GM23338 (cell line): ENCODE data around the gene PRDM11. TPM values are rescaled to one million over a fixed set of nuclear protein-coding genes. Genes with fewer than 3 reads are reported as not detected.

Experiments used
- ATAC-seq: fragments of 200-7000 bp; cut with Tn5 transposase; 3 replicates; pipeline ENCODE4 v1.9.1; 2020
- DNase-seq: peaks from one replicate; pipeline ENCODE4 v3.0.0-alpha.2; 2015; ENCODE audit warnings: low spot score
- H2AFZ ChIP-seq: fragments of 200-600 bp; sonication (generic); 2 replicates; pipeline ENCODE4 v1.8.0; 2016; ENCODE audit warnings: antibody characterized with exemption, mild to moderate bottlenecking, moderate library complexity
- H3F3A ChIP-seq: fragments of 200-600 bp; sonication (generic); replicated peaks from 2 replicates; pipeline ENCODE4 v1.8.0; 2017; ENCODE audit warnings: antibody characterized with exemption, mixed run types, low read depth
- H3K27ac ChIP-seq: fragments of 200-600 bp; sonication (generic); 2 replicates; pipeline ENCODE4 v1.6.1; 2016; ENCODE audit warnings: low read depth
- H3K27me3 ChIP-seq: fragments of 200-600 bp; sonication (generic); 2 replicates; pipeline ENCODE4 v1.8.0; 2016; ENCODE audit warnings: mild to moderate bottlenecking, mixed run types, moderate library complexity; ENCODE audit not compliant: insufficient read depth
- H3K36me3 ChIP-seq: fragments of 200-600 bp; sonication (generic); 2 replicates; pipeline ENCODE4 v1.8.0; 2016; ENCODE audit warnings: mild to moderate bottlenecking; ENCODE audit not compliant: insufficient read depth
- H3K4me1 ChIP-seq: fragments of 200-600 bp; sonication (generic); 2 replicates; pipeline ENCODE4 v1.8.0; 2016; ENCODE audit warnings: mild to moderate bottlenecking, moderate library complexity; ENCODE audit not compliant: insufficient read depth
- H3K4me2 ChIP-seq: fragments of 200-600 bp; sonication (generic); 2 replicates; pipeline ENCODE4 v1.7.1; 2017; ENCODE audit warnings: mixed run types
- H3K4me3 ChIP-seq: fragments of 200-600 bp; sonication (generic); 2 replicates; pipeline ENCODE4 v1.6.1; 2016; ENCODE audit warnings: mixed run types
- H3K79me2 ChIP-seq: fragments of 200-600 bp; sonication (generic); replicated peaks from 2 replicates; pipeline ENCODE4 v1.8.0; 2017; ENCODE audit warnings: mild to moderate bottlenecking; ENCODE audit not compliant: insufficient read depth
- H3K9me2 ChIP-seq: fragments of 200-600 bp; sonication (generic); 2 replicates; pipeline ENCODE4 v1.8.0; 2017; ENCODE audit not compliant: insufficient read depth
- H4K20me1 ChIP-seq: fragments of 200-600 bp; sonication (generic); replicated peaks from 2 replicates; pipeline ENCODE4 v1.8.0; 2017; ENCODE audit warnings: mild to moderate bottlenecking; ENCODE audit not compliant: insufficient read depth
- H3K27ac Mint-ChIP-seq: 2 replicates; pipeline ENCODE4 v1.8.0; 2020; ENCODE audit warnings: inconsistent platforms, mild to moderate bottlenecking, moderate library complexity, mixed read lengths
- H3K27me3 Mint-ChIP-seq: 3 replicates; pipeline ENCODE4 v1.8.0; 2022; ENCODE audit warnings: low read depth, mild to moderate bottlenecking, moderate library complexity, mixed read lengths, inconsistent platforms; ENCODE audit not compliant: insufficient read depth, poor library complexity
- H3K36me3 Mint-ChIP-seq: 3 replicates; pipeline ENCODE4 v1.8.0; 2021; ENCODE audit warnings: low read depth, mild to moderate bottlenecking, inconsistent platforms, moderate library complexity, mixed read lengths
- H3K4me1 Mint-ChIP-seq: 3 replicates; pipeline ENCODE4 v1.8.0; 2020; ENCODE audit warnings: mild to moderate bottlenecking, inconsistent platforms, mixed read lengths
- H3K4me3 Mint-ChIP-seq: 3 replicates; pipeline ENCODE4 v1.8.0; 2021; ENCODE audit warnings: moderate library complexity, mild to moderate bottlenecking, inconsistent platforms, mixed read lengths
- H3K9me3 Mint-ChIP-seq: 3 replicates; pipeline ENCODE4 v1.8.0; 2020; ENCODE audit warnings: moderate library complexity, mild to moderate bottlenecking, inconsistent platforms, mixed read lengths
- EZH2phosphoT487 ChIP-seq: fragments of 200-600 bp; sonication (generic); IDR thresholded peaks from one replicate; pipeline ENCODE4 v1.8.1; 2018; ENCODE audit warnings: antibody characterized with exemption; ENCODE audit not compliant: unreplicated experiment
- JUNB ChIP-seq: IDR thresholded peaks from one replicate; pipeline ENCODE4 v1.6.1; 2016; ENCODE audit warnings: antibody characterized with exemption; ENCODE audit not compliant: unreplicated experiment
- POLR2AphosphoS5 ChIP-seq: IDR thresholded peaks from 2 replicates; pipeline ENCODE4 v1.6.1; 2016; ENCODE audit warnings: antibody characterized with exemption, low read depth
- ZNF114 ChIP-seq: fragments of 250-450 bp; sonication (Bioruptor Pico); IDR thresholded peaks from 2 replicates; pipeline ENCODE4 v1.5.0; 2020; ENCODE audit warnings: mild to moderate bottlenecking, moderate library complexity
- polyA plus RNA-seq: library from polyadenylated mRNA; unstranded; fragments of >200 nt; fragmentation: Nextera tagmentation; extraction: Ambion mirVana; gene quantifications from 2 replicates; pipeline ENCODE4 v1.2.1, GENCODE V29; 2016
- total RNA-seq: library from RNA; depleted of rRNA; stranded (reverse); fragments of >200 nt; shearing (Covaris generic); gene quantifications from 2 replicates; pipeline ENCODE4 v1.2.3, GENCODE V29; 2014
- TF ChIP-seq, protein P1 (sequence below), 2 experiments: fragments of 200-600 bp in 1 of 2; sonication (generic) in 1 of 2; conservative IDR thresholded peaks; 2 replicates each; pipeline versions ENCODE4 v1.5.1 to v1.6.1; 2016 to 2017; ENCODE audit warnings: antibody characterized with exemption in 2 of 2, low read depth in 2 of 2, mild to moderate bottlenecking in 2 of 2, moderate library complexity in 1 of 2
- TF ChIP-seq, protein P2 (sequence below): IDR thresholded peaks from one replicate; pipeline ENCODE4 v1.6.1; 2018; ENCODE audit warnings: antibody characterized with exemption; ENCODE audit not compliant: unreplicated experiment

PRDM11 gene
- total and polyA plus RNA-seq, 2 experiments from 2014 or later: 0.97 to 10.4 TPM

DNA sequence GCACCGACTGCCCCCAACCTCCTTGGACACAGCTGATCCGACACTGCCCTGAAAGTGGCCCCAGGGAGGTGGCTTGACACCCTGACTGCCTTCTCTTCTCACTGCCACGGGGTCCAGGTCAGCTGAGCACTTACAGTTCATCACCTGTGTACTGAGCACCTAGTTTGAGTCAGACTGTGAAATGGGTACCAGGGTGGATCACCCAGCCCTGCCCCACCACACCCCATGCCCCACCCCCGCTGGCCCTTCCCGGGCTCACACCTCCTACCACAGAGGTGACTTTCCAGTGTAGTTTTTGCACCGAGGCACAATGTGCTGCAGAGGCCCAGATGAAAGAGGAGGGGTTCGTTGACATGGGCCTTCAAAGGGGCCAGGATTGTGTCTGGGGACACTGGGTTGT lies 59.5 kb downstream of the PRDM11 start (continued):
- TF ChIP-seq EZH2phosphoT487 (no peak), ZNF114 (CRISPR knock-in tag) (no peak)
- TF ChIP-seq, protein P1, sequence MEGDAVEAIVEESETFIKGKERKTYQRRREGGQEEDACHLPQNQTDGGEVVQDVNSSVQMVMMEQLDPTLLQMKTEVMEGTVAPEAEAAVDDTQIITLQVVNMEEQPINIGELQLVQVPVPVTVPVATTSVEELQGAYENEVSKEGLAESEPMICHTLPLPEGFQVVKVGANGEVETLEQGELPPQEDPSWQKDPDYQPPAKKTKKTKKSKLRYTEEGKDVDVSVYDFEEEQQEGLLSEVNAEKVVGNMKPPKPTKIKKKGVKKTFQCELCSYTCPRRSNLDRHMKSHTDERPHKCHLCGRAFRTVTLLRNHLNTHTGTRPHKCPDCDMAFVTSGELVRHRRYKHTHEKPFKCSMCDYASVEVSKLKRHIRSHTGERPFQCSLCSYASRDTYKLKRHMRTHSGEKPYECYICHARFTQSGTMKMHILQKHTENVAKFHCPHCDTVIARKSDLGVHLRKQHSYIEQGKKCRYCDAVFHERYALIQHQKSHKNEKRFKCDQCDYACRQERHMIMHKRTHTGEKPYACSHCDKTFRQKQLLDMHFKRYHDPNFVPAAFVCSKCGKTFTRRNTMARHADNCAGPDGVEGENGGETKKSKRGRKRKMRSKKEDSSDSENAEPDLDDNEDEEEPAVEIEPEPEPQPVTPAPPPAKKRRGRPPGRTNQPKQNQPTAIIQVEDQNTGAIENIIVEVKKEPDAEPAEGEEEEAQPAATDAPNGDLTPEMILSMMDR (conservative IDR thresholded peaks at IDR 0.05; ENCODE audit: low read depth in 2 of 2): no peak

DNA sequence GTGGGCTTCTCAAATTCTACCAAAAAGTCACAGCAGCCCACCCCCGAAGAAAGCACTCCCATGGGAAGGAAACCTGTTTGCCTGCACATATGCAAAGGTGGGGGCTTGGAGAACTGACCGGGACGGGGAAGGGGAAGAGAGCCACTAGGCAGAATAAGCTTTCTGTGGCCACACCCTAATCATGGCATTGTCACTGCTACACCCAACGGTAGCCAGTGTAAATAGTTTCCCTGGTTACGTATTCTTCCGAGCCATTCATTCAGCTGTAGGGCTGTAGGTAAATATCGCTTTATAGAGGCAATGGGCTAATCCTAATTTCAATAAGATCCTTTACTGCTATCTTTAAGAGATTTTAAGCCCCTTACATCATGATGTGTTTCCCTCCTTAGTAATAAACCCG lies 61.7 kb downstream of the PRDM11 start:
- Histone ChIP-seq H3F3A (0 out of 2 replicates have a peak, but pooled peaks cover 3% of the 10 kb centered on the region), H3K36me3 (no peaks in the 10 kb centered on the region), H3K79me2 (no peaks in the 10 kb centered on the region), H2AFZ (no peak overlapping the region), H3K9me2 (no peaks in the 10 kb centered on the region), H3K4me2 (no peak overlapping the region), H3K27ac (no peak overlapping the region), H4K20me1 (no peaks in the 10 kb centered on the region), H3K4me1 (peaks cover 14% of the 10 kb centered on the region), H3K4me3 (no peak overlapping the region), H3K27me3 (no peaks in the 10 kb centered on the region)
- Mint-ChIP-seq H3K4me3 (no peak overlapping the region), H3K9me3 (no peaks in the 10 kb centered on the region), H3K27ac (no peak overlapping the region), H3K36me3 (peaks cover 7% of the 10 kb centered on the region), H3K4me1 (peaks cover 22% of the 10 kb centered on the region), H3K27me3 (peaks cover 8% of the 10 kb centered on the region)
- no peak for ATAC-seq
- peak; percentile 14 for DNase-seq
- TF ChIP-seq JUNB: no peak
- no peak for TF ChIP-seq POLR2AphosphoS5
- TF ChIP-seq, protein P1 (conservative IDR thresholded peaks at IDR 0.05; ENCODE audit: low read depth in 2 of 2): no peak

DNA sequence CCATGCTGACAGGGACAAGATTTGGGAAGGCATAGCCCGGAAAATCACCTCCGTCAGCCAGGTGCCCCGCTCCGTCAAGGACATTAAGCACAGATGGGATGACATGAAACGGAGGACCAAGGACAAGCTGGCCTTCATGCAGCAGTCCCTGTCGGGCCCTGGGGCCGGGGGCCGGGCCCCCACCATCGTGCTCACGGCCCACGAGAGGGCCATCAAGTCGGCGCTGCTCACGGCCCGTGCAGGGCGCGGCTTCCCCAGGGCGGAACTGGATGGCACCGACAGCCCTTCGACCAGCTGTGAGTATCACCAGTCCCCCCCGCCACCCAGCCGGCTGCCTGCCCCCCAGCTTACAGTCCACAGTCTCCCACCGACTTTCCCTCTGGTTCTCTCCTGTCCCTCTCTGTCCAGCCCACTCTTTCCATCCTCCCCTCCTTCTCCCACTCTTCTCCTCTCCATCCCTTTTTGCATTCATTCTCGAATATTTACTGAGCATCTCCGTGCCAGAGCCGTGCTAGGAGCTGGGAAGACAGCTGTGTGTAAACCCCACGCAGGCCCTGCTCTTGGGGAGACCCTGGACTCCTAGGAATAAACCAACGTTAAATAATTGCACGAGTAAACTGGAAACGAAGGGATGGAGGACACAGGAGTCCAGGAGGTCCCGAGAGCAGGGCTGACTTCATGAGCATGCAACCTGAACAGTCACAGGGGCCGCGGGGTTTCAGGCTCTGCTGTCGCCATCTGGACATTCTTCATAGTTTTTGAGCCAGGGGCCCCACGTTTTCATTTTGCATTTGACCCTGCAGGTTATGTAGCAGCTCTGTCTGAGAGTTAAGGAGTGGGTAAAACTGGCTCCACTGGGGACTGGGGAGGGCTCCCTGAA lies 62.8 kb downstream of the PRDM11 start:
- peaks cover 14% of the 10 kb centered on the region for H3K4me1 ChIP-seq
- H3K36me3 Mint-ChIP-seq: peaks cover 9% of the 10 kb centered on the region; the same call in 2 of the 3 replicates
- no peaks in the 10 kb centered on the region for H3K36me3 ChIP-seq
- no peaks in the 10 kb centered on the region for H3K9me3 Mint-ChIP-seq
- H2AFZ ChIP-seq: 0 out of 2 replicates have a peak overlapping the region, but pooled peaks have one; percentile 76
- peak overlapping the region; percentile 45; the same call in 1 of the 2 replicates for H3K27ac Mint-ChIP-seq
- H3K4me1 Mint-ChIP-seq: peaks cover 26% of the 10 kb centered on the region
- ATAC-seq (no peak), DNase-seq (peak; percentile 15)
- no peak overlapping the region for H3K4me3 ChIP-seq
- peak overlapping the region; percentile 65 for H3K4me2 ChIP-seq
- no peaks in the 10 kb centered on the region for H4K20me1 ChIP-seq
- H3K9me2 ChIP-seq: no peaks in the 10 kb centered on the region
- no peak overlapping the region for H3K27ac ChIP-seq
- H3K27me3 ChIP-seq: no peaks in the 10 kb centered on the region
- peak overlapping the region; percentile 35; the same call in 2 of the 3 replicates for H3K4me3 Mint-ChIP-seq
- H3F3A ChIP-seq: 0 out of 2 replicates have a peak, but pooled peaks cover 3% of the 10 kb centered on the region
- H3K27me3 Mint-ChIP-seq: peaks cover 6% of the 10 kb centered on the region
- no peaks in the 10 kb centered on the region for H3K79me2 ChIP-seq
- TF ChIP-seq, protein P2, sequence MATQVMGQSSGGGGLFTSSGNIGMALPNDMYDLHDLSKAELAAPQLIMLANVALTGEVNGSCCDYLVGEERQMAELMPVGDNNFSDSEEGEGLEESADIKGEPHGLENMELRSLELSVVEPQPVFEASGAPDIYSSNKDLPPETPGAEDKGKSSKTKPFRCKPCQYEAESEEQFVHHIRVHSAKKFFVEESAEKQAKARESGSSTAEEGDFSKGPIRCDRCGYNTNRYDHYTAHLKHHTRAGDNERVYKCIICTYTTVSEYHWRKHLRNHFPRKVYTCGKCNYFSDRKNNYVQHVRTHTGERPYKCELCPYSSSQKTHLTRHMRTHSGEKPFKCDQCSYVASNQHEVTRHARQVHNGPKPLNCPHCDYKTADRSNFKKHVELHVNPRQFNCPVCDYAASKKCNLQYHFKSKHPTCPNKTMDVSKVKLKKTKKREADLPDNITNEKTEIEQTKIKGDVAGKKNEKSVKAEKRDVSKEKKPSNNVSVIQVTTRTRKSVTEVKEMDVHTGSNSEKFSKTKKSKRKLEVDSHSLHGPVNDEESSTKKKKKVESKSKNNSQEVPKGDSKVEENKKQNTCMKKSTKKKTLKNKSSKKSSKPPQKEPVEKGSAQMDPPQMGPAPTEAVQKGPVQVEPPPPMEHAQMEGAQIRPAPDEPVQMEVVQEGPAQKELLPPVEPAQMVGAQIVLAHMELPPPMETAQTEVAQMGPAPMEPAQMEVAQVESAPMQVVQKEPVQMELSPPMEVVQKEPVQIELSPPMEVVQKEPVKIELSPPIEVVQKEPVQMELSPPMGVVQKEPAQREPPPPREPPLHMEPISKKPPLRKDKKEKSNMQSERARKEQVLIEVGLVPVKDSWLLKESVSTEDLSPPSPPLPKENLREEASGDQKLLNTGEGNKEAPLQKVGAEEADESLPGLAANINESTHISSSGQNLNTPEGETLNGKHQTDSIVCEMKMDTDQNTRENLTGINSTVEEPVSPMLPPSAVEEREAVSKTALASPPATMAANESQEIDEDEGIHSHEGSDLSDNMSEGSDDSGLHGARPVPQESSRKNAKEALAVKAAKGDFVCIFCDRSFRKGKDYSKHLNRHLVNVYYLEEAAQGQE: no peak
- TF ChIP-seq, protein P1 (conservative IDR thresholded peaks at IDR 0.05; ENCODE audit: low read depth in 2 of 2): no peak
